Esophagus muscularis mucosa (tissue), 4 donors: ENCODE results near the gene SRR.

Experiments
- CTCF ChIP-seq, 3 experiments: fragments of 200-600 bp in 2 of 3; fragments of 450-650 bp in 1 of 3; sonication (generic) in 2 of 3; IDR thresholded peaks; one replicate each; pipeline ENCODE4 v1.5.1; 2017 to 2019; ENCODE audit warnings: antibody characterized with exemption in 3 of 3, mild to moderate bottlenecking in 2 of 3, moderate library complexity in 1 of 3
- EP300 ChIP-seq: sonication (generic); formaldehyde crosslinking; IDR thresholded peaks from one replicate; pipeline ENCODE4 v1.6.1; 2017; ENCODE audit warnings: antibody characterized with exemption
- POLR2A ChIP-seq: fragments of 450-650 bp; IDR thresholded peaks from one replicate; pipeline ENCODE4 v1.6.1; 2017; ENCODE audit warnings: antibody characterized with exemption, moderate library complexity, mild to moderate bottlenecking, low read depth
- POLR2AphosphoS5 ChIP-seq, 2 donors: sonication (generic); formaldehyde crosslinking; IDR thresholded peaks; one replicate each; pipeline ENCODE4 v1.6.1; 2017; ENCODE audit warnings: antibody characterized with exemption in 2 of 2

- TF ChIP-seq CTCF (IDR thresholded peaks at IDR 0.05) (no peak), POLR2A (no peak), EP300 (no peak), POLR2AphosphoS5 (IDR thresholded peaks at IDR 0.05) (no peak)
These were observed 50.6 kb downstream of the SRR start for GRCh38 chr17:2354311-2354710.
